OCI-LY3 (cell line): ENCODE results near the gene PCNX3.

Experiments
- H2AFZ ChIP-seq: fragments of 200-600, 300-600 bp; shearing (Covaris generic); 2 replicates; pipeline ENCODE4 v1.6.0; 2014; ENCODE audit warnings: antibody characterized with exemption, low read depth, low read length
- H3K27ac ChIP-seq: fragments of 200-600, 300-600 bp; sonication (generic); 2 replicates; pipeline ENCODE4 v1.5.1; 2014; ENCODE audit warnings: mild to moderate bottlenecking, low read length, moderate library complexity, mixed read lengths
- H3K27me3 ChIP-seq: fragments of 200-600, 300-600 bp; sonication (generic); 2 replicates; pipeline ENCODE4 v1.6.1; 2014; ENCODE audit warnings: low read depth, low read length, mixed read lengths
- H3K36me3 ChIP-seq: fragments of 200-600, 300-600 bp; sonication (generic); replicated peaks from 2 replicates; pipeline ENCODE3; 2014; ENCODE audit warnings: low read depth, low read length, mixed read lengths
- H3K4me1 ChIP-seq: fragments of 300-600, 200-600 bp; sonication (generic); 2 replicates; pipeline ENCODE4 v1.6.1; 2014; ENCODE audit warnings: low read length, mixed read lengths
- H3K4me2 ChIP-seq: fragments of 200-600, 300-600 bp; sonication (generic); 2 replicates; pipeline ENCODE4 v1.6.1; 2014; ENCODE audit warnings: low read length, mixed read lengths
- H3K4me3 ChIP-seq: fragments of 300-600, 200-600 bp; sonication (generic); 2 replicates; pipeline ENCODE4 v1.5.1; 2014; ENCODE audit warnings: antibody characterized with exemption, mild to moderate bottlenecking, low read length, moderate library complexity
- H3K79me2 ChIP-seq: fragments of 300-600, 200-600 bp; shearing (Covaris generic); 2 replicates; pipeline ENCODE4 v1.6.1; 2014; ENCODE audit warnings: mild to moderate bottlenecking, low read length, mixed read lengths
- H3K9ac ChIP-seq: fragments of 300-600, 200-600 bp; shearing (Covaris generic); 2 replicates; pipeline ENCODE4 v1.6.0; 2014; ENCODE audit warnings: mild to moderate bottlenecking, low read length, moderate library complexity
- H3K9me3 ChIP-seq: fragments of 200-600, 300-600 bp; shearing (Covaris generic); 2 replicates; pipeline ENCODE4 v1.6.1; 2014; ENCODE audit warnings: low read length, mixed read lengths; ENCODE audit not compliant: insufficient read depth
- H4K20me1 ChIP-seq: fragments of 200-600, 300-600 bp; sonication (generic); 2 replicates; pipeline ENCODE4 v1.6.1; 2016; ENCODE audit warnings: low read length, mixed read lengths; ENCODE audit not compliant: insufficient read depth
- CTCF ChIP-seq: fragments of 200-600, 300-600 bp; sonication (generic); IDR thresholded peaks from 2 replicates; pipeline ENCODE4 v1.5.1; 2014; ENCODE audit warnings: antibody characterized with exemption, low read length, low read depth
- EZH2phosphoT487 ChIP-seq: fragments of 200-600 bp; shearing (Covaris generic); IDR thresholded peaks from 2 replicates; pipeline ENCODE4 v1.6.1; 2018; ENCODE audit warnings: antibody characterized with exemption, mixed run types, low read depth

PCNX3 gene

GRCh38 chr11:65642014-65642671, 26.6 kb downstream of the PCNX3 start:
- Histone ChIP-seq H2AFZ (no peak overlapping the region), H3K9ac (no peak overlapping the region), H3K4me2 (no peak overlapping the region), H3K27ac (no peak overlapping the region), H4K20me1 (no peaks in the 10 kb centered on the region), H3K4me1 (peaks cover 32% of the 10 kb centered on the region), H3K27me3 (no peaks in the 10 kb centered on the region), H3K9me3 (no peaks in the 10 kb centered on the region), H3K79me2 (peaks cover 27% of the 10 kb centered on the region), H3K36me3 (peaks cover 52% of the 10 kb centered on the region), H3K4me3 (no peak overlapping the region)
- TF ChIP-seq CTCF (no peak), EZH2phosphoT487 (no peak)

DNA sequence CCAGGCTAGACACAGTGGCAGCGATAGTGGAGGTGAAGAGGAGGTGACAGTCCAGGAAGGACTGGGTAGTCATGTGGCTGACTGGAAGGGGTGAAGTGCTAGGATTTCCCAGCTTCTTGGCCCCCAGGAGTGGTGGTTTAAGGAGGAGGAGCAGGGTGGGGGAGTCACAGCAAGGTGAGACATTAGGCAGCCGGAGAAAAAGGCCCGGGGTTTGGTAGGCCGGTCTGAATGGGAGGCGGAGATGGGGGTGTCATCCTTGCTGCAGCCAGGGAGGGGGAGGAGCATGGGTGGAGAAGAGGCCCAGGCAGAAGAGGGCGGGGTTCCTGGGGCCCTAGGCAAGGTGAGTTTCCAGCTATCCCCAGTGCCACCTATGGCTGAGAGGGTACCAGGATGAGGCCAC, 28.4 kb downstream of the PCNX3 start:
- peaks cover 17% of the 10 kb centered on the region for H3K79me2 ChIP-seq
- H3K9me3 ChIP-seq = no peaks in the 10 kb centered on the region
- no peaks in the 10 kb centered on the region for H4K20me1 ChIP-seq
- TF ChIP-seq CTCF = no peak
- H3K27me3 ChIP-seq = no peaks in the 10 kb centered on the region
- peaks cover 21% of the 10 kb centered on the region for H3K4me1 ChIP-seq
- H3K4me2 ChIP-seq = no peak overlapping the region
- H3K9ac ChIP-seq = no peak overlapping the region
- no peak overlapping the region for H2AFZ ChIP-seq
- no peak overlapping the region for H3K27ac ChIP-seq
- H3K4me3 ChIP-seq = no peak overlapping the region
- H3K36me3 ChIP-seq = peaks cover 58% of the 10 kb centered on the region

DNA sequence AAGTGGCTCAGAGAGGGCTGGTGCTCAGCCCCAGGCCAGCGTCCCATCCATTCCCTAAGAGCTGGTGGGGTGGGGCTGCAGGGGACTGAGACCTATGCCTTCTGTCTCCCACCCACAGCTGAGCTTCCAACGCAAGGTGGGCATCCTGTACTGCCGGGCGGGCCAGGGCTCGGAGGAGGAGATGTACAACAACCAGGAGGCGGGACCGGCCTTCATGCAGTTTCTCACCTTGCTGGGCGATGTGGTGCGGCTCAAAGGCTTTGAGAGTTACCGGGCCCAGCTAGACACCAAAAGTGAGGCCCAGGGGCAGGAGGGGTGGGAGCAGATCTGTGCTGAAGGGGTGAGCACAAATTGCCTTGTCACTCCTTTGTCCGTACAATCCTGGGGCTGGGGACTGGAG, 29.3 kb downstream of the PCNX3 start:
- no peak overlapping the region for H3K4me3 ChIP-seq
- H3K79me2 ChIP-seq = peaks cover 14% of the 10 kb centered on the region
- no peak for TF ChIP-seq EZH2phosphoT487
- TF ChIP-seq CTCF = no peak
- no peaks in the 10 kb centered on the region for H3K9me3 ChIP-seq
- peaks cover 12% of the 10 kb centered on the region for H3K4me1 ChIP-seq
- no peak overlapping the region for H3K9ac ChIP-seq
- no peaks in the 10 kb centered on the region for H3K27me3 ChIP-seq
- H2AFZ ChIP-seq = no peak overlapping the region
- no peak overlapping the region for H3K27ac ChIP-seq
- no peaks in the 10 kb centered on the region for H4K20me1 ChIP-seq
- H3K4me2 ChIP-seq = no peak overlapping the region
- peaks cover 62% of the 10 kb centered on the region for H3K36me3 ChIP-seq

- Histone ChIP-seq H3K9ac (no peak overlapping the region), H3K36me3 (peaks cover 63% of the 10 kb centered on the region), H3K4me2 (no peak overlapping the region), H2AFZ (no peak overlapping the region), H3K4me3 (no peak overlapping the region), H3K79me2 (peaks cover 5% of the 10 kb centered on the region; the same call in 1 of the 2 replicates), H3K27me3 (no peaks in the 10 kb centered on the region), H3K4me1 (peaks cover 3% of the 10 kb centered on the region), H3K27ac (no peak overlapping the region), H4K20me1 (no peaks in the 10 kb centered on the region), H3K9me3 (no peaks in the 10 kb centered on the region)
- TF ChIP-seq CTCF (no peak), EZH2phosphoT487 (no peak)
Observed at GRCh38 chr11:65645710-65646109, 30.1 kb downstream of the PCNX3 start.
